Measurements from ENCODE around the gene FTSJ1.
"Not testable (repeated sequence)": the region's sequence is repeated elsewhere in the genome, so short reads cannot be mapped to it uniquely, and the experiment has no call there.

Gene FTSJ1

GRCh38 chrX:48475774-48476577 lies at the start of gene FTSJ1:
FTSJ1 (plus strand) TSS chrX:48476199; CDS start chrX:48478048, 1,849 bp downstream.
- DNase-seq: peak; percentile 88

- DNase-seq: not testable (repeated sequence)
Measured at GRCh38 chrX:48427027-48427716, 48.8 kb upstream of the FTSJ1 start.

- not testable (repeated sequence) for DNase-seq
Measured at GRCh38 chrX:48429606-48430005, 46.4 kb upstream of the FTSJ1 start.

GRCh38 chrX:48430166-48430565 lies 45.8 kb upstream of the FTSJ1 start:
- DNase-seq: not testable (repeated sequence)

- not testable (repeated sequence) for DNase-seq
Measured at GRCh38 chrX:48433713-48434112, 42.3 kb upstream of the FTSJ1 start.

GRCh38 chrX:48447201-48447600 lies 28.8 kb upstream of the FTSJ1 start:
- DNase-seq: not testable (repeated sequence)

GRCh38 chrX:48450076-48450475 lies 25.9 kb upstream of the FTSJ1 start:
- DNase-seq: no peak

- no peak for DNase-seq
Measured at GRCh38 chrX:48451708-48452107, 24.3 kb upstream of the FTSJ1 start.

GRCh38 chrX:48456628-48457331 lies 19.2 kb upstream of the FTSJ1 start:
- DNase-seq: no peak

GRCh38 chrX:48458711-48459110 lies 17.3 kb upstream of the FTSJ1 start:
- DNase-seq: no peak

GRCh38 chrX:48459483-48459882 lies 16.5 kb upstream of the FTSJ1 start:
- no peak for DNase-seq

- DNase-seq: no peak
Measured at GRCh38 chrX:48460031-48460430, 16.0 kb upstream of the FTSJ1 start.

GRCh38 chrX:48460606-48461005 lies 15.4 kb upstream of the FTSJ1 start:
- no peak for DNase-seq

- DNase-seq: peak; percentile 50
Measured at GRCh38 chrX:48461830-48462229, 14.2 kb upstream of the FTSJ1 start.

GRCh38 chrX:48465336-48465933 lies 10.6 kb upstream of the FTSJ1 start:
- DNase-seq: no peak

GRCh38 chrX:48466696-48467095 lies 9.3 kb upstream of the FTSJ1 start:
- DNase-seq: peak; percentile 37

GRCh38 chrX:48467281-48467761 lies 8.7 kb upstream of the FTSJ1 start:
- no peak for DNase-seq

GRCh38 chrX:48468247-48468671 lies 7.7 kb upstream of the FTSJ1 start:
- peak; percentile 52 for DNase-seq

GRCh38 chrX:48468693-48469691 lies 7.0 kb upstream of the FTSJ1 start:
- peak; percentile 20 for DNase-seq

GRCh38 chrX:48470110-48470832 lies 5.7 kb upstream of the FTSJ1 start, which contains the start of gene SLC38A5:
SLC38A5 (minus strand) TSS chrX:48470260; CDS start chrX:48467924, 2,336 bp downstream.
- DNase-seq: no peak

- DNase-seq: no peak
Measured at GRCh38 chrX:48470833-48471118, 5.2 kb upstream of the FTSJ1 start.

Measured in stimulated activated CD4-positive, alpha-beta T cell treated with anti-CD3 and anti-CD28 coated beads, Interleukin-1b, Interleukin-23, amount 100 ng/mL, for 48 hours (primary cell).